Activated CD4-positive, alpha-beta T cell treated with anti-CD3 and anti-CD28 coated beads for 36 hours (primary cell): ENCODE data around the gene MICU2. TPM values are rescaled to one million over a fixed set of nuclear protein-coding genes. Genes with fewer than 3 reads are reported as not detected.

Experiments
- total RNA-seq, 2 experiments: library from RNA; stranded (reverse); gene quantifications; one replicate each; pipeline ENCODE4 v1.2.3, GENCODE V29; 2021

The MICU2 gene
- total RNA-seq, 2 experiments from 2014 or later, result 28.4 to 28.7 TPM

Other genes with a start within 250 kb of the MICU2 start
- gene ZDHHC20, start 144.9 kb downstream of the MICU2 start, total RNA-seq, result 10 to 100 TPM; 40.2 to 44.9 TPM
- gene FGF9, start 66.9 kb upstream of the MICU2 start, total RNA-seq, result under 1 TPM in 1 of 2 experiments, not detected in 1; 0.19 TPM